ENCODE data around the gene NOC4L.

DNA sequence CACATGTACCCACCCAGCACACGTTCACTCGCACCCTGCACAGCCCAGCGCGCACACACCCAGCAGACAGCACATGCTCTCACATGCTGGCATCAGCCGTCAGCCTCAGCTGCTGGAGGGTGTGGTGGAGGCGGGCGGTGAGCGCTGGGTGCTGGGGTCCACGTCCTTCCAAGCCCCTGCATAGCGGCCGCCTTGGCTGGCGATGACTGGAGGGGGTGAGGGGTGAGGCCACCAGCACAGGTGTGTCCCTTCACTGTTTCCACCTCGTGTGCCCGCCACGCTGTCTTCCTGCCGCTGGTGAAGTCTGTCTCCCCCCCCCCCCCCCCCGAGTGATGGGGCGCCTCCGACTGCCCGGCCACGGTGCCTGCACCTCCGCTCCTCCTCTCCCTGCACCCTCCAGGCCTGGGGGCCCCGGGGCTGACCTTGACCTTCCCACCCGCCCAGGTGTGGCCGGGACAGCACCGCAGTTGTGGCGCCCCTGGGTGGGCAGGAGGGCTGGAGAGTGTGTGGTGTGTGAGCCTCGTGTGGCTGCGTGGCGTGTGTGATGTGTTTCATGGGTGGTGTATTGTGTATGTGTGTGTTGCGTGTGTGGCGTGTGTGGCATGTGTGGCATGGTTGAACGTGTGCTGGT, 37.4 kb downstream of the NOC4L start:
- TF ChIP-seq POLR2A (IDR thresholded peaks at IDR 0.05): no peak
- TF ChIP-seq, protein P1, sequence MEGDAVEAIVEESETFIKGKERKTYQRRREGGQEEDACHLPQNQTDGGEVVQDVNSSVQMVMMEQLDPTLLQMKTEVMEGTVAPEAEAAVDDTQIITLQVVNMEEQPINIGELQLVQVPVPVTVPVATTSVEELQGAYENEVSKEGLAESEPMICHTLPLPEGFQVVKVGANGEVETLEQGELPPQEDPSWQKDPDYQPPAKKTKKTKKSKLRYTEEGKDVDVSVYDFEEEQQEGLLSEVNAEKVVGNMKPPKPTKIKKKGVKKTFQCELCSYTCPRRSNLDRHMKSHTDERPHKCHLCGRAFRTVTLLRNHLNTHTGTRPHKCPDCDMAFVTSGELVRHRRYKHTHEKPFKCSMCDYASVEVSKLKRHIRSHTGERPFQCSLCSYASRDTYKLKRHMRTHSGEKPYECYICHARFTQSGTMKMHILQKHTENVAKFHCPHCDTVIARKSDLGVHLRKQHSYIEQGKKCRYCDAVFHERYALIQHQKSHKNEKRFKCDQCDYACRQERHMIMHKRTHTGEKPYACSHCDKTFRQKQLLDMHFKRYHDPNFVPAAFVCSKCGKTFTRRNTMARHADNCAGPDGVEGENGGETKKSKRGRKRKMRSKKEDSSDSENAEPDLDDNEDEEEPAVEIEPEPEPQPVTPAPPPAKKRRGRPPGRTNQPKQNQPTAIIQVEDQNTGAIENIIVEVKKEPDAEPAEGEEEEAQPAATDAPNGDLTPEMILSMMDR (IDR thresholded peaks at IDR 0.05): no peak
